Mucosa of stomach (tissue), 1 donor: ENCODE data around the gene ACAD10.
"Not testable (repeated sequence)": the region's sequence is repeated elsewhere in the genome, so short reads cannot be mapped to it uniquely, and the experiment has no call there.

ENCODE experiments used
- H3K27me3 ChIP-seq: one replicate; pipeline ENCODE4 v1.7.0; 2013; ENCODE audit warnings: mild to moderate bottlenecking, low read length; ENCODE audit not compliant: control insufficient read depth, insufficient read depth
- H3K36me3 ChIP-seq: one replicate; pipeline ENCODE4 v1.7.0; 2013; ENCODE audit warnings: low read length; ENCODE audit not compliant: control insufficient read depth, insufficient read depth
- H3K4me1 ChIP-seq: one replicate; pipeline ENCODE4 v1.7.0; 2013; ENCODE audit warnings: mild to moderate bottlenecking, low read length; ENCODE audit not compliant: control insufficient read depth, insufficient read depth
- H3K4me3 ChIP-seq: one replicate; pipeline ENCODE4 v1.7.0; 2013; ENCODE audit warnings: low read length
- H3K9ac ChIP-seq: one replicate; pipeline ENCODE4 v1.7.0; 2013; ENCODE audit warnings: mild to moderate bottlenecking, low read length, moderate library complexity
- H3K9me3 ChIP-seq: one replicate; pipeline ENCODE4 v1.7.0; 2013; ENCODE audit warnings: mild to moderate bottlenecking, low read length, moderate library complexity; ENCODE audit not compliant: control insufficient read depth
- donor health status: Pancreatic carcinoma.

The ACAD10 gene

DNA sequence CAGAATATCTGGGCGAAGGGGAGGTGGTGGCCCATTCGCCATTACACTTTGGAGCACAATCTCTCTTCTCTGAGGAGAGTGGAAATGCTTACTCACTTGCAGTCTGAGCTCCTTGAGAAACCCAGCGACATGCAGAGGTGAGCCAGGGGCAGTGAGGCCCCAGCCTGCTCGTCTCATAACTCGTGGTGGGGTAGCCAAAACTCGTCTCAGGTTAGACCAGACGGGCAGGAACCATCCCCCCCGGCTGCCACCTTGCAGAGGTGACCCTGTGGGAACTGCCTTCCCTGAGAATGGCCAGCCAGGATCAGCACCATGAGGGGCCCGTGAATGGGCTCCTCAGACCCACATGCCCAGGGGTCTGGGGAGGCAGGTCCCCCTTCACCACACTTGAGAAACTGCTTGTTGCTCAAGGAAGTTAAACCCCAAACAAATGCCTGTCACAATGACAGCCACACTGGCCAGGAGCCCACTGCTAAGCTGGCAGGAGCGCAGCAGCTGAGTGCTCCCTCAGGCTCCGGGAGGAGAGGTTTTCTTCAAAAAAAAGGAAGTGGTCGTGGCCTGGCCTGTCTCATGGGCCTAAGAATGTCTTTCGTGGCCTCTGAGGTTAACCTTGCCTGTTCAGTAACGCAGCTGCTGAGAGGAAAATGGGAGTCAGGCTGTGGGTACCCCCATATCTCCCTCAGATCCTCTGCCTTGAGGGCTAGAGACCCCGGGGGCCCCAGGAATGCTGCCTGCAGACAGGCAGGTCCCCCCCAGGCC, 71.7 kb downstream of the ACAD10 start:
- Histone ChIP-seq H3K36me3 (no peaks in the 10 kb centered on the region), H3K4me1 (peaks cover 31% of the 10 kb centered on the region), H3K9me3 (no peaks in the 10 kb centered on the region), H3K27me3 (no peaks in the 10 kb centered on the region), H3K4me3 (no peak overlapping the region), H3K9ac (peak overlapping the region; percentile 17)

GRCh38 chr12:111758120-111758561, 72.3 kb downstream of the ACAD10 start:
- H3K27me3 ChIP-seq = no peaks in the 10 kb centered on the region
- H3K9ac ChIP-seq = peak overlapping the region; percentile 17
- peaks cover 31% of the 10 kb centered on the region for H3K4me1 ChIP-seq
- no peak overlapping the region for H3K4me3 ChIP-seq
- no peaks in the 10 kb centered on the region for H3K36me3 ChIP-seq
- no peaks in the 10 kb centered on the region for H3K9me3 ChIP-seq

GRCh38 chr12:111759271-111759670, 73.4 kb downstream of the ACAD10 start:
- no peaks in the 10 kb centered on the region for H3K9me3 ChIP-seq
- H3K9ac ChIP-seq = no peak overlapping the region
- H3K27me3 ChIP-seq = no peaks in the 10 kb centered on the region
- H3K36me3 ChIP-seq = no peaks in the 10 kb centered on the region
- H3K4me3 ChIP-seq = no peak overlapping the region
- H3K4me1 ChIP-seq = peaks cover 25% of the 10 kb centered on the region

GRCh38 chr12:111759991-111760390, 74.1 kb downstream of the ACAD10 start:
- Histone ChIP-seq H3K36me3 (no peaks in the 10 kb centered on the region), H3K9ac (no peak overlapping the region), H3K4me3 (no peak overlapping the region), H3K9me3 (no peaks in the 10 kb centered on the region), H3K4me1 (peaks cover 25% of the 10 kb centered on the region), H3K27me3 (no peaks in the 10 kb centered on the region)

DNA sequence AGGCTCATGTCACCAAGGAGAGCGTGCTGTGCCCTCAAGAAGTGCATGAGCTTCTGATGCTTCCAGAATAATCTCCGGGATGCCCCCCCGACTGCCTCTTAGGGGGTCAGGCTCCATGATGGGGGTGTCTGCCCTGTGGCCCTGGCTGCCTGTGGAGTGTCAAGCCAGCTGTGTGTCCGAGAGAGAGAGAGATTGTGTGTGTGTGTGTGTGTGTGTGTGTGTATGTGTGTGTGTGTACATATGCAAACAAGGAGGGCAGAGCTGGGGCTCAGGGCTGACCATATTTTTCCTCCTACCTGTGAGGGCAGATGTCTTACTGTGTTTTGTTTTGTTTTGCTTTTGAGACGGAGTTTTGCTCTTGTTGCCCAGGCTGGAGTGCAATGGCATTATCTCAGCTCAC, 75.2 kb downstream of the ACAD10 start:
- no peak overlapping the region for H3K4me3 ChIP-seq
- no peak overlapping the region for H3K9ac ChIP-seq
- H3K4me1 ChIP-seq = peaks cover 25% of the 10 kb centered on the region
- H3K27me3 ChIP-seq = no peaks in the 10 kb centered on the region
- no peaks in the 10 kb centered on the region for H3K9me3 ChIP-seq
- no peaks in the 10 kb centered on the region for H3K36me3 ChIP-seq

DNA sequence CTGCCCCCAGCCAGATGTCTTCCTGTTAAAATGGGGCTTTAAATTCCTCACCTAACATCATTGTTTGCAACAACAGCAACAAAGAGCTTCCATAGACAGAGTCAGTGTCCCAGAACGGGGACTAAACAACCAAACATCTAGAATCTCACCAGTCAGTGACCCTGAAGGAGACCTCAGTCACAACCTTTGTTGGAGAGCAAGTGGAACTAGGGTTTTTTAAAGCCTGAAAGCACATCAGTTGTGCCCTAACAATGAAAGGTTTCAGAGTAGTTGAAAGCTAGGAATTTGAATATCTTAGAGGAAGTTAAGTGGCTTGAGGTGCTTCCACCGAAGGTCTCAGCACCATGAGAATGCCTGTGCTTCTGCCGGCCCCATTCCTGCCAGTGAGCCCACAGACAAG, 75.9 kb downstream of the ACAD10 start:
- Histone ChIP-seq H3K27me3 (no peaks in the 10 kb centered on the region), H3K4me1 (peaks cover 30% of the 10 kb centered on the region), H3K4me3 (no peak overlapping the region), H3K36me3 (no peaks in the 10 kb centered on the region), H3K9me3 (no peaks in the 10 kb centered on the region), H3K9ac (no peak overlapping the region)

DNA sequence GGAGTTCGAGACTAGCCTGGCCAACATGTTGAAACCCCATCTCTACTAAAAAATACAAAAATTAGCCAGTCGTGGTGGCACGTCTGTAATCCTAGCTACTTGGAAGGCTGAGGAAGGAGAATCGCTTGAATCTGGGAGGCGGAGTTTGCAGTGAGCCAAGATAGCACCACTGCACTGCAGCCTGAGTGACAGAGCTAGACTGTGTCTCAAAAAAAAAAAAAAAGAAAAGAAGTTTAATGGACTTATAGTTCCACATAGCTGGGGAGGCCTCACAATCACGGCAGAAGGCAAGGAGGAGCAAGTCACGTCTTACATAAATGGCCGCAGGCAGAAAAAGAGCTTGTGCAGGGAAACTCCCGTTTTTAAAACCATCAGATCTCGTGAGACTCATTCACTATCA, 77.7 kb downstream of the ACAD10 start:
- peaks cover 19% of the 10 kb centered on the region for H3K4me1 ChIP-seq
- not testable (repeated sequence) for H3K9ac ChIP-seq, H3K4me3 ChIP-seq, H3K9me3 ChIP-seq, H3K36me3 ChIP-seq, H3K27me3 ChIP-seq

- H3K9ac ChIP-seq = no peak overlapping the region
- H3K36me3 ChIP-seq = no peaks in the 10 kb centered on the region
- H3K27me3 ChIP-seq = no peaks in the 10 kb centered on the region
- H3K9me3 ChIP-seq = no peaks in the 10 kb centered on the region
- H3K4me3 ChIP-seq = no peak overlapping the region
- H3K4me1 ChIP-seq = peaks cover 23% of the 10 kb centered on the region
Observed at GRCh38 chr12:111764120-111764821, 78.4 kb downstream of the ACAD10 start.

- no peaks in the 10 kb centered on the region for H3K27me3 ChIP-seq
Observed at GRCh38 chr12:111766608-111767361, 80.9 kb downstream of the ACAD10 start, which contains the start of gene ALDH2. Gene ALDH2 (plus strand): TSS chr12:111766933. CDS start chr12:111766983, 50 bp downstream.

GRCh38 chr12:111767362-111768158, 81.7 kb downstream of the ACAD10 start:
- H3K9me3 ChIP-seq = no peaks in the 10 kb centered on the region
- H3K9ac ChIP-seq = peak overlapping the region; percentile 84
- H3K4me3 ChIP-seq = peak overlapping the region; percentile 65
- no peaks in the 10 kb centered on the region for H3K27me3 ChIP-seq
- H3K4me1 ChIP-seq = peaks cover 38% of the 10 kb centered on the region
- no peaks in the 10 kb centered on the region for H3K36me3 ChIP-seq

More at GRCh38 chr12:111766608-111767361, 80.9 kb downstream of the ACAD10 start, which contains the start of gene ALDH2:
- H3K36me3 ChIP-seq = no peaks in the 10 kb centered on the region
- no peaks in the 10 kb centered on the region for H3K9me3 ChIP-seq
- peak within 1 kb of the TSS; percentile 84 for H3K9ac ChIP-seq
- peak within 1 kb of the TSS; percentile 65 for H3K4me3 ChIP-seq
- peaks cover 33% of the 10 kb centered on the region for H3K4me1 ChIP-seq

- Histone ChIP-seq H3K9ac (peak overlapping the region; percentile 84), H3K9me3 (no peaks in the 10 kb centered on the region), H3K27me3 (no peaks in the 10 kb centered on the region), H3K36me3 (no peaks in the 10 kb centered on the region), H3K4me1 (peaks cover 46% of the 10 kb centered on the region), H3K4me3 (peak overlapping the region; percentile 65)
Observed at GRCh38 chr12:111768159-111768895, 82.5 kb downstream of the ACAD10 start.
